ENCODE measurements around the gene WWC2. TPM values are rescaled to one million over a fixed set of nuclear protein-coding genes. Genes with fewer than 3 reads are reported as not detected.
"Not testable (repeated sequence)": the region's sequence is repeated elsewhere in the genome, so short reads cannot be mapped to it uniquely, and the experiment has no call there.

WWC2 gene
- total RNA-seq, 2 donors from 2014 or later: 5.8 to 6.3 TPM

GRCh38 chr4:183110244-183110643 lies 11.2 kb downstream of the WWC2 start:
- ATAC-seq: no peak
- DNase-seq: no peak
- Mint-ChIP-seq H3K27me3 (peaks cover 9% of the 10 kb centered on the region), H3K4me1 (peaks cover 16% of the 10 kb centered on the region), H3K27ac (no peak overlapping the region), H3K4me3 (no peak overlapping the region), H3K36me3 (ENCODE audit: low read depth) (peaks cover 2% of the 10 kb centered on the region)
- H3K9me3 ChIP-seq (ENCODE audit: control insufficient read depth, low read length, poor library complexity, severe bottlenecking): no peaks in the 10 kb centered on the region

- peaks cover 8% of the 10 kb centered on the region for H3K27me3 Mint-ChIP-seq
- H3K4me3 Mint-ChIP-seq: no peak overlapping the region
- H3K27ac Mint-ChIP-seq: no peak overlapping the region
- H3K36me3 Mint-ChIP-seq (ENCODE audit: low read depth): peaks cover 2% of the 10 kb centered on the region
- H3K4me1 Mint-ChIP-seq: peaks cover 18% of the 10 kb centered on the region
- DNase-seq (no peak), ATAC-seq (no peak)
- no peaks in the 10 kb centered on the region for H3K9me3 ChIP-seq (ENCODE audit: control insufficient read depth, low read length, poor library complexity, severe bottlenecking)
Measured at GRCh38 chr4:183111452-183111885, 12.4 kb downstream of the WWC2 start.

- no peak for ATAC-seq
- H3K27ac Mint-ChIP-seq: no peak overlapping the region
- H3K4me1 Mint-ChIP-seq: peaks cover 17% of the 10 kb centered on the region
- no peaks in the 10 kb centered on the region for H3K9me3 ChIP-seq (ENCODE audit: control insufficient read depth, low read length, poor library complexity, severe bottlenecking)
- no peak overlapping the region for H3K4me3 Mint-ChIP-seq
- no peaks in the 10 kb centered on the region for H3K36me3 Mint-ChIP-seq (ENCODE audit: low read depth)
- peaks cover 12% of the 10 kb centered on the region for H3K27me3 Mint-ChIP-seq
- no peak for DNase-seq
Measured at GRCh38 chr4:183118141-183118540, 19.1 kb downstream of the WWC2 start.

GRCh38 chr4:183118585-183118984 lies 19.5 kb downstream of the WWC2 start:
- H3K27me3 Mint-ChIP-seq: peaks cover 12% of the 10 kb centered on the region
- no peak overlapping the region for H3K27ac Mint-ChIP-seq
- peaks cover 17% of the 10 kb centered on the region for H3K4me1 Mint-ChIP-seq
- H3K36me3 Mint-ChIP-seq (ENCODE audit: low read depth): no peaks in the 10 kb centered on the region
- no peak overlapping the region for H3K4me3 Mint-ChIP-seq
- no peak for ATAC-seq
- H3K9me3 ChIP-seq (ENCODE audit: control insufficient read depth, low read length, poor library complexity, severe bottlenecking): no peaks in the 10 kb centered on the region
- no peak for DNase-seq

- not testable (repeated sequence) for H3K27me3 Mint-ChIP-seq; DNase-seq; H3K4me3 Mint-ChIP-seq; H3K27ac Mint-ChIP-seq; ATAC-seq; H3K9me3 ChIP-seq (ENCODE audit: control insufficient read depth, low read length, poor library complexity, severe bottlenecking); H3K36me3 Mint-ChIP-seq (ENCODE audit: low read depth); H3K4me1 Mint-ChIP-seq
Measured at GRCh38 chr4:183121660-183122059, 22.6 kb downstream of the WWC2 start.

GRCh38 chr4:183124228-183124627 lies 25.2 kb downstream of the WWC2 start:
- H3K4me3 Mint-ChIP-seq: no peak overlapping the region
- no peak overlapping the region for H3K27ac Mint-ChIP-seq
- H3K27me3 Mint-ChIP-seq: no peaks in the 10 kb centered on the region
- DNase-seq (no peak), ATAC-seq (no peak)
- no peaks in the 10 kb centered on the region for H3K36me3 Mint-ChIP-seq (ENCODE audit: low read depth)
- no peaks in the 10 kb centered on the region for H3K9me3 ChIP-seq (ENCODE audit: control insufficient read depth, low read length, poor library complexity, severe bottlenecking)
- peaks cover 12% of the 10 kb centered on the region for H3K4me1 Mint-ChIP-seq

GRCh38 chr4:183124865-183125264 lies 25.8 kb downstream of the WWC2 start:
- Mint-ChIP-seq H3K27ac (peak overlapping the region; percentile 11), H3K4me1 (peaks cover 12% of the 10 kb centered on the region), H3K4me3 (no peak overlapping the region), H3K27me3 (no peaks in the 10 kb centered on the region), H3K36me3 (ENCODE audit: low read depth) (no peaks in the 10 kb centered on the region)
- ATAC-seq: no peak
- H3K9me3 ChIP-seq (ENCODE audit: control insufficient read depth, low read length, poor library complexity, severe bottlenecking): no peaks in the 10 kb centered on the region
- DNase-seq: no peak

- Mint-ChIP-seq H3K27ac (no peak overlapping the region), H3K4me1 (peaks cover 20% of the 10 kb centered on the region), H3K36me3 (ENCODE audit: low read depth) (no peaks in the 10 kb centered on the region), H3K27me3 (no peaks in the 10 kb centered on the region), H3K4me3 (no peak overlapping the region)
- ATAC-seq (no peak), DNase-seq (no peak)
- no peaks in the 10 kb centered on the region for H3K9me3 ChIP-seq (ENCODE audit: control insufficient read depth, low read length, poor library complexity, severe bottlenecking)
Measured at GRCh38 chr4:183129125-183129524, 30.1 kb downstream of the WWC2 start.

- Mint-ChIP-seq H3K4me3 (no peak overlapping the region), H3K27me3 (no peaks in the 10 kb centered on the region), H3K36me3 (ENCODE audit: low read depth) (no peaks in the 10 kb centered on the region), H3K4me1 (peaks cover 20% of the 10 kb centered on the region), H3K27ac (no peak overlapping the region)
- no peaks in the 10 kb centered on the region for H3K9me3 ChIP-seq (ENCODE audit: control insufficient read depth, low read length, poor library complexity, severe bottlenecking)
- ATAC-seq: no peak
- DNase-seq: no peak
Measured at GRCh38 chr4:183129675-183130074, 30.6 kb downstream of the WWC2 start.

GRCh38 chr4:183130328-183131155 lies 31.5 kb downstream of the WWC2 start:
- no peak for ATAC-seq
- DNase-seq: no peak
- H3K27ac Mint-ChIP-seq: no peak overlapping the region
- no peak overlapping the region for H3K4me3 Mint-ChIP-seq
- H3K9me3 ChIP-seq (ENCODE audit: control insufficient read depth, low read length, poor library complexity, severe bottlenecking): no peaks in the 10 kb centered on the region
- H3K36me3 Mint-ChIP-seq (ENCODE audit: low read depth): no peaks in the 10 kb centered on the region
- peaks cover 22% of the 10 kb centered on the region for H3K4me1 Mint-ChIP-seq
- no peaks in the 10 kb centered on the region for H3K27me3 Mint-ChIP-seq

GRCh38 chr4:183132081-183132480 lies 33.0 kb downstream of the WWC2 start:
- ATAC-seq (no peak), DNase-seq (no peak)
- H3K36me3 Mint-ChIP-seq (ENCODE audit: low read depth): no peaks in the 10 kb centered on the region
- H3K4me3 Mint-ChIP-seq: no peak overlapping the region
- no peak overlapping the region for H3K27ac Mint-ChIP-seq
- H3K4me1 Mint-ChIP-seq: peaks cover 23% of the 10 kb centered on the region
- H3K9me3 ChIP-seq (ENCODE audit: control insufficient read depth, low read length, poor library complexity, severe bottlenecking): no peaks in the 10 kb centered on the region
- H3K27me3 Mint-ChIP-seq: no peaks in the 10 kb centered on the region

- H3K27me3 Mint-ChIP-seq: no peaks in the 10 kb centered on the region
- peaks cover 23% of the 10 kb centered on the region for H3K4me1 Mint-ChIP-seq
- ATAC-seq: no peak
- no peak for DNase-seq
- H3K9me3 ChIP-seq (ENCODE audit: control insufficient read depth, low read length, poor library complexity, severe bottlenecking): no peaks in the 10 kb centered on the region
- H3K27ac Mint-ChIP-seq: no peak overlapping the region
- H3K36me3 Mint-ChIP-seq (ENCODE audit: low read depth): no peaks in the 10 kb centered on the region
- H3K4me3 Mint-ChIP-seq: peak overlapping the region; percentile 34
Measured at GRCh38 chr4:183132865-183133264, 33.8 kb downstream of the WWC2 start.

- DNase-seq (no peak), ATAC-seq (no peak)
- H3K9me3 ChIP-seq (ENCODE audit: control insufficient read depth, low read length, poor library complexity, severe bottlenecking): no peaks in the 10 kb centered on the region
- Mint-ChIP-seq H3K27me3 (peaks cover 8% of the 10 kb centered on the region), H3K27ac (no peak overlapping the region), H3K36me3 (ENCODE audit: low read depth) (no peaks in the 10 kb centered on the region), H3K4me1 (peaks cover 8% of the 10 kb centered on the region), H3K4me3 (no peak overlapping the region)
Measured at GRCh38 chr4:183136855-183137254, 37.8 kb downstream of the WWC2 start.

All from T-helper 17 cell (primary cell).